Measurements from ENCODE around the gene STK32B.

- TF ChIP-seq CTCF (IDR thresholded peaks at IDR 0.05) (no peak), POLR2A (IDR thresholded peaks at IDR 0.05) (no peak)
Observed at GRCh38 chr4:5379895-5380294, 328.6 kb downstream of the STK32B start.
